ENCODE results near the gene KCTD1. TPM values are rescaled to one million over a fixed set of nuclear protein-coding genes. Genes with fewer than 3 reads are reported as not detected.

KCTD1 gene
- total and polyA plus RNA-seq, 2 donors (not counting 1 experiment from before 2014, with no cell fraction given) = 4.2 to 8.4 TPM

DNA sequence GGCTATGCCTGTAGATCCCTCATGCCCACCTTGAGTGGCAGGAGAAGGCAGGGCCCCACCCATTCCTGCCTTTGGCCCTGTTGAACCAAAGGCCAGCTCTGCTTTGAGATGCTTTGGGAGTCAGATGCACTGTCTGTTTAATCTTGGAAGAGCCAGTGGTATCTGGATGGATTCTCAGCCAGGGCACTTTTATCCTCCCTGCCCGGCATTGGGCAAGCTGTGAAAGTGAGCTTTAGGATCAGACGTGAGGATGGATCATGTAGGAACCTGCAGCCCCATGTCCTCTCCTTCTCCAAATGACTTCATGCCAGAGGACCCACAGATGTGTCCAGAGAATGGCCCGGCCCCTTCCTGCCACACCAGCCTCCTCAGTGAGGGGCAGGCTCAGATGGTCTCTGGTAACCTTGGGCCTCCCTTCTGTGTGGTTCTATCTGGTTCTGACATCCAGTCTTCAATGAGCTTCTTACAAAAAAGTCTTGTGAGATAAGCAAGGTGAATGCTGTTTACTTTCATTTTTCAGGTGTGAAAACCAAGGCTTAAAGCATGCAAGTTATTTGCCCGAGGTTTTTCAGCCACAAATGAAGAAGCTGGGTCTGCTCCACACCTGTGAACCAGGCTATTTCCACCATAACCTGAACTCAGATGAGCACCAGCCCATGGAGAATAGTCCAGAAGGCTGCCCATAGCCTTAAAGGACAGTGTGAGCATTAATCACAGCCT, 123.8 kb downstream of the KCTD1 start:
- Histone ChIP-seq H3K4me3 (replicated peaks in 1 of 4; ENCODE audit: control extremely low read depth in 1 of 4, insufficient read depth in 1 of 4, low read depth in 3 of 4, low read length in 4 of 4) (no peak overlapping the region), H3K9ac (ENCODE audit: insufficient read depth, low read length) (no peak overlapping the region), H3K4me1 (ENCODE audit: control insufficient read depth, extremely low read depth, insufficient read depth, low read length) (no peaks in the 10 kb centered on the region), H3K27me3 (ENCODE audit: control insufficient read depth, insufficient read depth, low read length) (no peaks in the 10 kb centered on the region), H3K4me2 (ENCODE audit: extremely low read depth, insufficient read depth, low read length) (no peak overlapping the region), H2AFZ (ENCODE audit: low read length) (no peak overlapping the region), H4K20me1 (ENCODE audit: control insufficient read depth, extremely low read depth, insufficient read depth, low read length) (no peaks in the 10 kb centered on the region), H3K9me3 (ENCODE audit: control insufficient read depth, insufficient read depth, low read depth, low read length) (no peaks in the 10 kb centered on the region), H3K36me3 (ENCODE audit: control insufficient read depth, insufficient read depth, low read length) (no peaks in the 10 kb centered on the region), H3K27ac (ENCODE audit: insufficient read depth, low read length) (no peak overlapping the region), H3K79me2 (ENCODE audit: control insufficient read depth, insufficient read depth, low read length) (no peaks in the 10 kb centered on the region)
- DNase-seq (ENCODE audit: low read depth in 2 of 2) = no peak
- TF ChIP-seq EZH2 (IDR thresholded peaks at IDR 0.05; ENCODE audit: low read length, missing control alignments) = no peak
- TF ChIP-seq, protein P1, sequence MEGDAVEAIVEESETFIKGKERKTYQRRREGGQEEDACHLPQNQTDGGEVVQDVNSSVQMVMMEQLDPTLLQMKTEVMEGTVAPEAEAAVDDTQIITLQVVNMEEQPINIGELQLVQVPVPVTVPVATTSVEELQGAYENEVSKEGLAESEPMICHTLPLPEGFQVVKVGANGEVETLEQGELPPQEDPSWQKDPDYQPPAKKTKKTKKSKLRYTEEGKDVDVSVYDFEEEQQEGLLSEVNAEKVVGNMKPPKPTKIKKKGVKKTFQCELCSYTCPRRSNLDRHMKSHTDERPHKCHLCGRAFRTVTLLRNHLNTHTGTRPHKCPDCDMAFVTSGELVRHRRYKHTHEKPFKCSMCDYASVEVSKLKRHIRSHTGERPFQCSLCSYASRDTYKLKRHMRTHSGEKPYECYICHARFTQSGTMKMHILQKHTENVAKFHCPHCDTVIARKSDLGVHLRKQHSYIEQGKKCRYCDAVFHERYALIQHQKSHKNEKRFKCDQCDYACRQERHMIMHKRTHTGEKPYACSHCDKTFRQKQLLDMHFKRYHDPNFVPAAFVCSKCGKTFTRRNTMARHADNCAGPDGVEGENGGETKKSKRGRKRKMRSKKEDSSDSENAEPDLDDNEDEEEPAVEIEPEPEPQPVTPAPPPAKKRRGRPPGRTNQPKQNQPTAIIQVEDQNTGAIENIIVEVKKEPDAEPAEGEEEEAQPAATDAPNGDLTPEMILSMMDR (conservative IDR thresholded peaks at IDR 0.05 in 1 of 2, IDR thresholded peaks at IDR 0.05 in 1 of 2; ENCODE audit: low read depth in 1 of 2, low read length in 2 of 2) = no peak

DNA sequence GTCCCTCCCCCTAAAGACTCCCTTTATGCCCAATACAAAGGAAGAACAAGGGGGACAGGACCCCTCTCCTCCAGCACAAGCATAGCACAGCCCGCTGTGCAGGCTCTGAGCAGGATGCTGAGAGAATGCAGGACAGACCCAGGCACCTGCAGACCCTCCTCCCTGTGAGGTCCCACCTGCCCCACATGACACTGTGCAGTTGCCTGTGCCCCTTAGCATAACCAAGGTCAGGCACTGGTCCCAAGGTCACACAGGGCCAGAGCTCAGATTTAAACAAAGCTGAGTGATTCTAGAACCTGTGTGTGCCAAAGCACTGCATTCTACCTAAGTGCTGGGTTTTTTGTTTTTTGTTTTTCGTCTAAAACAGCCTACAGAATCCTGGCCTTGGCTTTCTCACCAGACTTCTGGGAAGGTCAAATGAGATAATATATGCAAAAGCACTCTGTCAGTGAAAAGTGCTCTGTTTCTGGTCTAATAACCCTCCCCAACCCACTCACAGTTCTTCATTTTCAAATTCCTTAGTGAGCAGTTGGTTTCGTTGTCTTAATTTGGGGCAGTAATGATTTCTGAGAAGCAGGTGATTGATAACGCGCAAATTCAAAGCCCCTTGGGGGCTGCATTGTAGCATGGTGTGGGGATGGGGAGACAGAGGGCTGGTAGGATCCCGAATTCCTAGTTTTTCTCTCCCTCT, 125.7 kb downstream of the KCTD1 start:
- Histone ChIP-seq H3K9me3 (ENCODE audit: control insufficient read depth, insufficient read depth, low read depth, low read length) (no peaks in the 10 kb centered on the region), H4K20me1 (ENCODE audit: control insufficient read depth, extremely low read depth, insufficient read depth, low read length) (no peaks in the 10 kb centered on the region), H3K4me2 (ENCODE audit: extremely low read depth, insufficient read depth, low read length) (no peak overlapping the region), H3K27me3 (ENCODE audit: control insufficient read depth, insufficient read depth, low read length) (no peaks in the 10 kb centered on the region), H3K36me3 (ENCODE audit: control insufficient read depth, insufficient read depth, low read length) (no peaks in the 10 kb centered on the region), H3K9ac (ENCODE audit: insufficient read depth, low read length) (no peak overlapping the region), H3K4me1 (ENCODE audit: control insufficient read depth, extremely low read depth, insufficient read depth, low read length) (no peaks in the 10 kb centered on the region), H2AFZ (ENCODE audit: low read length) (no peak overlapping the region), H3K27ac (ENCODE audit: insufficient read depth, low read length) (no peak overlapping the region), H3K79me2 (ENCODE audit: control insufficient read depth, insufficient read depth, low read length) (no peaks in the 10 kb centered on the region), H3K4me3 (replicated peaks in 1 of 4; ENCODE audit: control extremely low read depth in 1 of 4, insufficient read depth in 1 of 4, low read depth in 3 of 4, low read length in 4 of 4) (no peak overlapping the region)
- no peak for TF ChIP-seq EZH2 (IDR thresholded peaks at IDR 0.05; ENCODE audit: low read length, missing control alignments)
- TF ChIP-seq, protein P1 (conservative IDR thresholded peaks at IDR 0.05 in 1 of 2, IDR thresholded peaks at IDR 0.05 in 1 of 2; ENCODE audit: low read depth in 1 of 2, low read length in 2 of 2) = no peak
- DNase-seq (ENCODE audit: low read depth in 2 of 2) = no peak

DNA sequence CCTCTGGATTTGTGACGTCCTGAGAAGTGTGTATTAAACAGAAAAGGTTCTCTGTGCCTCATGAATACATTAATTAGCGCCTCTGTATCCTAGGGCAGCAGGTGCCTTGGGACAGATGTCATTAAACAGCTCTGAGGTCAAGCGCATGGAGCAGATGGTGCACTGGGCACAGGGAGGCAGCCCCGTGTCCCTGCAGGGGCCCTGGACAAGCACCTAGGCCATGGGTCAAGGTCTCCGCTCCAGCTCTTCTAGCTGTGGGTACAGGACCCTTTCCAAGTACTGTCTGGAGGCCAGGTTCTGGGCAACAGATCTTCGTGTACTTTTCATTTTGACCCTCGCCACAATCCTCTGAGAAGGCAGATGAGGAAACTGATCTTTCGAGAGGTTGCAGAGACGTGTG, 126.4 kb downstream of the KCTD1 start:
- Histone ChIP-seq H3K27me3 (ENCODE audit: control insufficient read depth, insufficient read depth, low read length) (no peaks in the 10 kb centered on the region), H3K9ac (ENCODE audit: insufficient read depth, low read length) (no peak overlapping the region), H2AFZ (ENCODE audit: low read length) (no peak overlapping the region), H3K4me3 (replicated peaks in 1 of 4; ENCODE audit: control extremely low read depth in 1 of 4, insufficient read depth in 1 of 4, low read depth in 3 of 4, low read length in 4 of 4) (no peak overlapping the region), H3K27ac (ENCODE audit: insufficient read depth, low read length) (no peak overlapping the region), H3K9me3 (ENCODE audit: control insufficient read depth, insufficient read depth, low read depth, low read length) (no peaks in the 10 kb centered on the region), H3K79me2 (ENCODE audit: control insufficient read depth, insufficient read depth, low read length) (no peaks in the 10 kb centered on the region), H3K4me2 (ENCODE audit: extremely low read depth, insufficient read depth, low read length) (no peak overlapping the region), H3K36me3 (ENCODE audit: control insufficient read depth, insufficient read depth, low read length) (no peaks in the 10 kb centered on the region), H4K20me1 (ENCODE audit: control insufficient read depth, extremely low read depth, insufficient read depth, low read length) (no peaks in the 10 kb centered on the region), H3K4me1 (ENCODE audit: control insufficient read depth, extremely low read depth, insufficient read depth, low read length) (no peaks in the 10 kb centered on the region)
- no peak for DNase-seq (ENCODE audit: low read depth in 2 of 2)
- TF ChIP-seq, protein P1 (conservative IDR thresholded peaks at IDR 0.05 in 1 of 2, IDR thresholded peaks at IDR 0.05 in 1 of 2; ENCODE audit: low read depth in 1 of 2, low read length in 2 of 2) = no peak
- TF ChIP-seq EZH2 (IDR thresholded peaks at IDR 0.05; ENCODE audit: low read length, missing control alignments) = no peak

All from fibroblast of lung (primary cell).